ENCODE data around the gene UBL4B.

- TF ChIP-seq CTCF (IDR thresholded peaks at IDR 0.05) (no peak), POLR2A (IDR thresholded peaks at IDR 0.05) (no peak)
These were observed 44.2 kb upstream of the UBL4B start for GRCh38 chr1:110067893-110068645.

All from uterus (tissue), 2 donors.